Dedifferentiated amniotic fluid mesenchymal stem cell (primary cell): Measurements from ENCODE around the gene HOXB1.
"Not testable (repeated sequence)": the region's sequence is repeated elsewhere in the genome, so short reads cannot be mapped to it uniquely, and the experiment has no call there.

Experiments
- DNase-seq: peaks from one replicate; pipeline ENCODE4 v3.0.0-alpha.2; 2016; ENCODE audit errors: extremely low spot score

HOXB1 gene

DNA sequence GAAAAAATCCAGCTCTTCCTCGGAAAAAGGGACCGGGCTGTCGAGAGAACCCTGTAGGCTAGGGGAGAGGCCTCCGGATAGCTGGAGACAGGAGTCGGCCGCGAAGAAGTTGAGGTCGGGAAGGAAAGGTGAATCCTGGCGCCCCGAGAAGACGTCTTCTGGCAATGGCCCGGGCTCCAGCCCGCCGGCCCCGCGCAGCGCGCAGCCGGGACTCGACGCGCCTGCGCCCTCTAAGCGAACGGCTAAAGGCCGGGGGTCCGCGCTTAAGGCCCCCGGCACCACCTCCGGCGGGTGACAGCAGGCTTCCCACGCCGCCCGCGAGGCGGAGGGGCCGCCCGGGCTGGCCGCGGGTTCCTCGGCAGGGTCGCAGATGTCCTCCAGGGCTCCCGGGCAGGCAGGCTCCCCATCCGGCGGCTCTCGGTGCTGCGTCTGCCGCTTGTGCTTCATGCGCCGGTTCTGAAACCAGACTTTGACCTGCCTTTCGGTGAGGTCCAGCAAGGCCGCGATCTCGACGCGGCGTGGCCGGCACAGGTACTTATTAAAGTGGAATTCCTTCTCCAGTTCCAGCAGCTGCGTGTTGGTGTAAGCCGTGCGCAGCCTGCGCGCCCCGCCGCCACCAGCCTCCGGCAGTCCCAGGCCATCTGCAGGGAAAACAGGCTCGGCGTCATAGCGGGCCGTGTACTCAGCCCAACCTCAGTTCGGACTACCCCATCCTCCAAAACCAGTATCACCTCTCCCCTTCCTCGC lies 12.5 kb upstream of the HOXB1 start:
- no peak for DNase-seq

- DNase-seq = no peak
These were observed 11.9 kb upstream of the HOXB1 start for GRCh38 chr17:48542698-48543106.

DNA sequence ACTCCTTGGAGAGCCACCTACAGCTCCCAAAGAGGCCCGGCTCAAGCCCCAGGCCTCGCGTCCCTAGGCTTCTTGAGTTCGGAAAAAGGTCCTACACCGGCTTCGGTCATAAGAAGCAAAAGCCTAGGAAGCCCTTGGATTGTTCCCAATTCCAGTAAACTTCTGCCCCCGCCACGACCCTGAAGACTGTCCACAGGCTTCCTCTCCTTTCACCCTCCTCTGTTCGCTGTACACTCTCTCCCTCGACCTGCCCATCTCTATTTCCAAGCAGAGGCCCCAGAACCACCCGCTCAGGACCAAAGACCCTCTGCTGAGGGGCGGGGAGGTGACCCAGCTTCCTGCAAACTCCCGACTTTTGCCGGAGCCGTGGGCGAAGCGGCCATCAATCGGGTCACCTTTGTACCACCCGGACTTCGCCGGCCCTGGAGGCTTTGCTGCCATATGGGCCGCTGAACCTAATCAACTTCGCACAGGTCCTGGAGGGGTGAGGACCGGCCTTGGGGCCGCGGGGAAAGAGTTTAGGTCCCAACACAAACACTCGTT lies 11.4 kb upstream of the HOXB1 start:
- DNase-seq = no peak

- no peak for DNase-seq
These were observed 10.8 kb upstream of the HOXB1 start for GRCh38 chr17:48541577-48542113.

GRCh38 chr17:48541036-48541576 lies 10.3 kb upstream of the HOXB1 start:
- DNase-seq = no peak

DNA sequence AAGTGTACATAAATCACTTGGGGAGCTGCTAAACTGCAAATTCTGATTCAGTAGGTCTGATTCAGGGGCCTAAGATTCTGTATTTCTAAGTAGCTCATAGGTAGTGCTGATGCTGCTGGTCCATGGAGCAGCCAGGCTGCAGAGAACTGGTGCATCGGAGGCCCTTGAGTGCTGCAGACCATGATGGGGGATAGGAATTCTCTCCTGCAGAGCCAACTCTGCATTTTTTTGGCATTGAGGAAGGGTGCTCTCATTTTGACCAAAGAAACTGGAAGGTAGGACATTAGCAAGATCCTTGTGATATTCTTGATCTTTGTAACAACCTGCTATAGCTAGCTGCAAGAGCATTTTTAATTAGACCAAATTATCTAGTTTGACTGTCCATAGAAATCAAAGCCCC lies 9.4 kb upstream of the HOXB1 start:
- no peak for DNase-seq

DNA sequence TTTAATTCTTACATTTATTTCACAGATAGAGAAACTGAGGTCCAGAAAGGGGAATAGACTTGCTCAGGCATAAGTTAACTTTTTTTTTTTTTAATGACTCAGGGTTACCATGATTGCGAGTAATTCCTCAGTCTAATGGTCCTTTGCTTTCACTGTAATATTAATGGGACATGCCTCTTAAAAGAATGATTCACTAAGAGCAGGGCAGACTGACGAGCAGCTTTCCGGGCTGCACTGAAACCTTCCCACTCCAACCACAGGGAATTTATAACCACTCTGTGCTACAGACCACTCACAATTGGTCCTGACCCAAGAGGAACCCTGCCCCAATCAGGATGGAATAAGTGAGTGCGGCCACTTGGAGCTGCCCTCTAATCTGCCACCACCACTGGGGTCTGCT lies 8.4 kb upstream of the HOXB1 start:
- DNase-seq = no peak

DNA sequence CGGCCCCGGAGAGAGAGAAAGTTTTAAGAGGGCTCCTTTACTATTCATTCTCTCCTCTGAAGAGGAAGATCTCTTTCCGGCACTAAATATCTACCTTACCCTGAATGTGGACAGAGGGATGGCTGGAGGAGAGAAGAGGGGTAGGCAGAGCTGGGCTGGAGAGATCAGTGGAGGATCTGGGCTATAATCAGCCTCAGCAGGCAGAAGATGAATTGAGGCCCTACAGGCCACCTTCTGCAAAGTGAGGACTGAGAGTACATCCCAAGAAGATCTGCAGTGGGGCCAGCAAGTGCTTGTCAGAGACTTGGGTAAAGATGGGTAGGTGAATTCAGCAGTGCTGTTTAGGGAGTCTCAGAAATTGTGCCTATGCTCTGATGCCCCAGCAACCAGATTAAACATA lies 6.5 kb upstream of the HOXB1 start:
- no peak for DNase-seq

DNA sequence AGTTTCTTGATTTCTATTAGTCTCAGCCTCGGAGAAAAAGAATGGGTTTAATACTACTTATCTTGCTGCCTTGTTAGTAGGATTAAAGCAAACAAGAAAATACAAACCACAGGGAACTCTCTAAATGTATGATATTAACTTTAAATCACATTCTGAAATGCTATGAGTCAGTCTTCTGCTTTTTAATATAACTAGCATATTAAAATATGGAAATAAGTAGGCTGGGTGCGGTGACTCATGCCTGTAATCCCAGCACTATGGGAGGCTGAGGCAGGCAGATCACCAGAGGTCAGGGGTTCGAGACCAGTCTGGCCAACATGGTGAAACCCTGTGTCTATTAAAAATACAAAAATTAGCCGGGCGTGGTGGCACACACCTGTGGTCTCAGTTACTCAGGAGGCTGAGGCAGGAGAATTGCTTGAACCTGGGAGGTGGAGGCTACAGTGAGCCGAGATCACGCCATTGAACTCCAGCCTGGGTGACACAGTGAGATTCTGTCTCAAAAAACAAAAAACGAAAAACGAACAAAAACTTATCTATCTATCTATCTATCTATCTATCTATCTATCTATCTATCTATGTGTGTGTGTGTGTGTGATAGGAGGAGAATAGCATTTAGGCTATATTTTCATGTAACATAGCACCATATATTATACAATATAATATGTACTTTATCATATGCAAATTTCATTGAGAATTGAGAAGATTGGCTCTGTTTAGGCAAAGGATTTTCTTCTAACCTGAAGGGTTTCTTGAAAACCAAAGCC lies 5.2 kb upstream of the HOXB1 start:
- not testable (repeated sequence) for DNase-seq

- no peak for DNase-seq
These were observed 1.4 kb upstream of the HOXB1 start for GRCh38 chr17:48532261-48532660.

DNA sequence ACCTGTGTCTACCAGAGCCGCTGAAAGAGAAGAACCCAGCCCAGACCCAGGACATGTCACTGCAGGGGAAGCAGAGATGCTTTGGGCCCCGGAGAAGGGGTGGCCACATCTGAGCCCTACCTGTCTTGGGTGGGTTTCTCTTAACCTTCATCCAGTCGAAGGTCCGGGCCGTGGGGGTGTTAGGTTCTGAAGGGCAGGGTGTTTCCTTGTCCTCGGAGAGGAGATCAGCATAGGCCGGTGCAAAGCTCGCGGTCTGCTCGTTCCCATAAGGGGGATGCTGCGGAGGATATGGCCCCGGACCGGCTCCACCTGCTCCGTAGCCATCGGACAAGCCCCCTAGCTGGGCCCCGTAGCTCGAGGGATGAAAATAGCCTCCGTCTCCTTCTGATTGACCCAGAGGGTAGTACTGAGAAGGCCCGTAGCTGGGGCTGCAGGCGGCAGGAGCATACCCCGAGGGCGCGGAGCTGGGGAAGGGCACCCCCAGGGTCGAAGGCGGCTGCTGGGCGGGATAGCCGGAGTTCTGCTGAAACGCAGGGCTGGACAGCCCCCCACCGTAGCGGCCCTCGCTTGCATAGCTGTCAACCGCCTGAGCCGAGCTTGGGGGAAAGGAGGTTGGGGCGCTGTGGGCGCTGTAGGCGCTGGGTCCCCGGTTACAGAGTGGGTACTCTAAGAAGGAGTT lies 464 bp downstream of the HOXB1 start:
- no peak for DNase-seq

DNA sequence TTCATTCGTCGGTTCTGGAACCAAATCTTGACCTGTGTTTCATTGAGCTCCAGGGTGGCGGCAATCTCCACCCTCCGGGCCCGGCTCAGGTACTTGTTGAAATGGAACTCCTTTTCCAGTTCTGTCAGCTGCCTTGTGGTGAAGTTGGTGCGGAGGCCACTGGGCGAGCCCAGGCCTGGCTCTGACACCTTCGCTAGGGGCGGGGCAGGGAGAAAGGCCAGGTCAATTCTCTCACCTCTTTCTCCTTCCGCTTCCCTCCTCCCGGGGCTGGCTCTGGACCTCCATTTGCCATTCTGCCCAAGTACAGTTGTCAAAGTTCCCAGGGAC lies 1.2 kb downstream of the HOXB1 start:
- DNase-seq = no peak

- DNase-seq = no peak
These were observed 1.7 kb downstream of the HOXB1 start for GRCh38 chr17:48528936-48529682.

DNA sequence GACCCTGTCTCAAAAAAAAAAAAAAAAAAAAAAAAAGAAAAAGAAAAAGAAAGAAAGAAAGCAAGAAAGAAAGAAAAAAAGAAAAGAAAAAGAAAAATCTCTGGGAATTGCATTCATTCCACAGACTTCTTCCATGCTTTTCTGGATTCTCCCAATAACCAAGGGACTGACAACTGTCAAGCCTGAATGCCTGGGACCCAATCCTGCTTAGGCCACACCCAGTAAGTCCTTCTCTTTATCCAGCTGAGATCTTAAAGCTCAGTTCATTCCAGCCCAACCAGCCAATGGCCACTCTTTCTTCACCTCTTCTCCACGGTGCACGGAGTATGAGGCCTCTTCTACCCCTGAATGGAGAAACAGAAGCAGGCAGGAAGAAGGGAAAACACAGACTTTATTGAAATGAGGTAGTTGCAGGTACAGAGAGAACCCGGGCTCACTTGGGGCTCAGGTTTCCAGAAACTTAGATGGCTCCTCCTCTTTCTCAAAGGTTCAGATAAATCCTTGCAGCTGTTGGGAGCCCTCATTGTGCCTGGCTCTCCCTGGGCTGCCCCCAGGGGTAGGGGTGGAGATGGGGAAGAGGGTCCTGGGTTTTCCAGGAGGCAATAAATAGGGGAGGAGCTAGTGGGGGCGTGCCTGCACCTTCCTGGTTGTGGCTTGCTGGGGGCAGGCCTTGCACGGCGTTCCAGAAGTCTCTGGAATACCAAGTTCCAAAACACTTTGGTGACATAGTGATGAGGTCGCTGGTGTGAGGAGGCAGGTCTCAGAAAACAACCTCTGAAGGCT lies 2.5 kb downstream of the HOXB1 start:
- DNase-seq = no peak

DNA sequence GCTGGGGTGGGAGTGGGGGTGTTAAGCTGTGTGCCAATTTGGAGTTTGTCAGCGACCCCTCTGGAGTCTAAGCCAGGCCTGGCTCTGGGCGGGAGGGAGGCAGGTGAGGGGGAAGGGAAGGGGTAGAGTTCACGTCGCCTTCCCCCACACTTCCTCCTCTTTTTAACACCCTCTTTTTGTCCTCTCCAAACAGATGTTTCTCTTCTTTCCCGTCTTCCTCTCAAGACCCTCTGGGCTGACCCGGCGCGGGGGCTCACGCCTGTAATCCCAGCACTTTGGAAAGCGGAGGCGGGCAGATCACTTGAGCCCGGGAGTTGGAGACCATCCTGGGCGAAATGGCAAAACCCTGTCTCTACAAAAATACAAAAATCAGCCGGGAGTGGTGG lies 3.3 kb downstream of the HOXB1 start:
- no peak for DNase-seq

DNA sequence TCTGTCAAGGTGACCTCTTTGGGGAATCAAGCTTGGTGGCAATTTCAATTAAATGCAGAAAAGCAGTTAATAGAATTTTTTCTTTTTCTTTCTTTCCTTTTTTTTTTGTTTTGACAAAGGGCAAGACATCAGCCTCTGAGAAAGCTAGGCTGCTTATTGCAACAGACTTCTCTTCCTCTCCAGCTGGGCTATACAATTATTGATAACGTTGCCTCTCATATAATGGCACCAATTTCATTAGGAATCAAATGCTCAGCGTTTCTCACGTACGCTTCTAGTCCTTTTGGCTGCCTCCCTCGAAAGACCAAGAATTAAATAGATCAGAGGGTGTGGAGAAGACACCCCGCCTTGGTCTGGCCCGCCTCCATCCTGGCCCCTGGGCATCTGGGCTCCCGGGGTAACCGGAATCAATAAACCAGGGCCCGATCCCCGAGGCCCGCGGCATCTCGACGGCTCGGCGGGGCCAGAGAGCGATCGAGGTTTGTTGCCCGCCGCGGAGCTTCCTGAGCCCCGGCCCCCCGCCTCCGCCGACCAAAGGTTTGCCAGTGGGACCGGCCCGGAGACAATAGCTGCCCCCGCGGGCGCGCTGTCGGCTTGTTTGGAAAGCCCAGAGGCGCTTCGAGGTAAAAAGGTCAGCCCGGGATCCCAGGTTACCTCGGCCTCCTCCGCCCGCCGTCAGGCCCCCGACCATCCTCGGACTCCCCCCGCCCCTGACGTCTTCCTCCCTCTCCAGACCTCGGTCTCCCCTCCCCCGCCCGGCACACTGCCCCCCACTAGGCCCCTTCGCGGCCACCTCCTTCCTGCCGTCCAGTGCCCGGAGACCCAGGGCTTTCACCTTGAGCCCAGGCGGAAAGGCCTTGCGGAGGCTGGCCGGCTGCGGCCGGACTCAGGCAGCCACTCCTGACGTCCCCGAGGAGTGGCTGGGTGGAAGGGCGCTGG lies 3.9 kb downstream of the HOXB1 start:
- no peak for DNase-seq

GRCh38 chr17:48523010-48523409 lies 7.8 kb downstream of the HOXB1 start:
- DNase-seq = no peak

DNA sequence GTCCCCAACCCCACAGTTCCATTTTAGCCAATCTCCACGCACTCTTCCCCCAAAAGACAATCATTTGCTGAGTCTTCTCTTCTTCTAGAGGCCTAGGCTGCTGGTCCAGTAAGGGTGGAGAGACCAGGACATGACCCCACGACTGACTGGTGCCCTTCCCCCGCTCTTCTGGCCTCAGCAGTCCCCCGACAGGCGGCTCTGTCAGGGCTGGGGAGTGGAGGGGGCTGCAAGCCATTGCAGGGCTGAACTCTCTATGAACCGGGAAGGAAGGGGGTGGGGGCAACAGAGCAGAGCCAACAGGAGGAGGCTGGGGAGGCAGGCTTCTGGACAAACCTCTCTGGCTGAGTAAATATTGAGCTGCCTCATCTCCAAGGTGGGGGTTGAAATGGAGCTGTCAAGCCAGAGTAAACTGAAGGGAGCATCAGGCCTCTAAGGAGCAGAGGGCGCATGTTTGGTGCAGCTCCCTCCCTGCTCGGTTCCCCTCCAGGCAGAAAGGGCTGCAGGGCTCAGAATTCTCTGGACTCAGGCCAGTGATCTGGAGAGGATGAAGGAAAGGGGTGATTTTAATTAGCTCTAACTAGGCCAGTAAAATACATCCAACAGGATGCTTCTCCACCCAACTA lies 8.7 kb downstream of the HOXB1 start:
- no peak for DNase-seq

GRCh38 chr17:48520631-48521079 lies 10.2 kb downstream of the HOXB1 start:
- DNase-seq = no peak
